GM19452 (cell line): ENCODE measurements around the gene DNMT3B.
"Not testable (repeated sequence)": the region's sequence is repeated elsewhere in the genome, so short reads cannot be mapped to it uniquely, and the experiment has no call there.

Source experiments
- ATAC-seq: cut with Tn5 transposase; IDR thresholded peaks from one replicate; pipeline ENCODE4 v1.9.1; 2021; ENCODE audit not compliant: unreplicated experiment

Gene DNMT3B

GRCh38 chr20:32789896-32790750, 27.9 kb downstream of the DNMT3B start:
- peak; percentile 49 for ATAC-seq

GRCh38 chr20:32790751-32791057, 28.5 kb downstream of the DNMT3B start:
- no peak for ATAC-seq

- peak; percentile 72 for ATAC-seq
These were observed 30.1 kb downstream of the DNMT3B start for GRCh38 chr20:32792316-32792715.

- ATAC-seq = no peak
These were observed 30.7 kb downstream of the DNMT3B start for GRCh38 chr20:32792731-32793458.

- ATAC-seq = no peak
These were observed 34.3 kb downstream of the DNMT3B start for GRCh38 chr20:32796383-32796948.

GRCh38 chr20:32796981-32797451, 34.8 kb downstream of the DNMT3B start:
- ATAC-seq = no peak

GRCh38 chr20:32797571-32797970, 35.4 kb downstream of the DNMT3B start:
- ATAC-seq = not testable (repeated sequence)

GRCh38 chr20:32798046-32798981, 36.1 kb downstream of the DNMT3B start:
- ATAC-seq = no peak

GRCh38 chr20:32803092-32803491, 40.9 kb downstream of the DNMT3B start:
- ATAC-seq = no peak

GRCh38 chr20:32804022-32804715, 42.0 kb downstream of the DNMT3B start:
- no peak for ATAC-seq

GRCh38 chr20:32804817-32805216, 42.6 kb downstream of the DNMT3B start:
- ATAC-seq = no peak

GRCh38 chr20:32805721-32806120, 43.5 kb downstream of the DNMT3B start:
- no peak for ATAC-seq

GRCh38 chr20:32806356-32806755, 44.2 kb downstream of the DNMT3B start:
- ATAC-seq = no peak

- no peak for ATAC-seq
These were observed 45.5 kb downstream of the DNMT3B start for GRCh38 chr20:32807706-32808105.

GRCh38 chr20:32808438-32808837, 46.3 kb downstream of the DNMT3B start:
- ATAC-seq = no peak

GRCh38 chr20:32809907-32810306, 47.7 kb downstream of the DNMT3B start:
- ATAC-seq = no peak

- no peak for ATAC-seq
These were observed 48.8 kb downstream of the DNMT3B start for GRCh38 chr20:32810941-32811340.

GRCh38 chr20:32811886-32812285, 49.7 kb downstream of the DNMT3B start:
- ATAC-seq = no peak

GRCh38 chr20:32819992-32820697, 58.0 kb downstream of the DNMT3B start:
- ATAC-seq = peak; percentile 51
